ENCODE results near the gene ABHD17A. TPM values are rescaled to one million over a fixed set of nuclear protein-coding genes. Genes with fewer than 3 reads are reported as not detected.

ABHD17A gene
- total RNA-seq, 2 donors from 2014 or later, result 50.6 to 52.9 TPM

GRCh38 chr19:1917146-1917545 is 31.9 kb upstream of the ABHD17A start:
- H3K9ac ChIP-seq (ENCODE audit: extremely low read depth, low read length, poor library complexity, severe bottlenecking), result no peak overlapping the region
- no peaks in the 10 kb centered on the region for H3K27me3 Mint-ChIP-seq (ENCODE audit: insufficient read depth)
- no peaks in the 10 kb centered on the region for H3K4me1 ChIP-seq (ENCODE audit: control insufficient read depth, insufficient read depth, low read length)
- H3K36me3 Mint-ChIP-seq (ENCODE audit: low read depth), result peaks cover 46% of the 10 kb centered on the region
- TF ChIP-seq CTCF (conservative IDR thresholded peaks at IDR 0.05), result no peak
- H3K9me3 Mint-ChIP-seq, result no peaks in the 10 kb centered on the region
- no peak for DNase-seq
- no peaks in the 10 kb centered on the region for H3K9me3 ChIP-seq (ENCODE audit: control insufficient read depth, low read length)
- no peaks in the 10 kb centered on the region for H3K4me1 Mint-ChIP-seq
- 96% methylated on average over 14 to 17 of the region's 17 CpGs for WGBS, 2 experiments (ENCODE audit: insufficient coverage in 1 of 2, insufficient read length in 1 of 2)
- H3K36me3 ChIP-seq (ENCODE audit: control insufficient read depth, insufficient read depth, low read length), result peaks cover 31% of the 10 kb centered on the region
- no peak overlapping the region for H3K27ac Mint-ChIP-seq
- no peaks in the 10 kb centered on the region for H3K27me3 ChIP-seq (ENCODE audit: control insufficient read depth, insufficient read depth, low read length, poor library complexity, severe bottlenecking)
- H3K4me3 ChIP-seq (ENCODE audit: low read length), result no peak overlapping the region
- H3K4me3 Mint-ChIP-seq, result no peak overlapping the region
- no peak overlapping the region for H3K27ac ChIP-seq (ENCODE audit: low read depth, low read length)

GRCh38 chr19:1914826-1915341 is 29.6 kb upstream of the ABHD17A start:
- Mint-ChIP-seq H3K36me3 (ENCODE audit: low read depth) (peaks cover 30% of the 10 kb centered on the region), H3K27ac (no peak overlapping the region), H3K9me3 (no peaks in the 10 kb centered on the region), H3K4me1 (no peaks in the 10 kb centered on the region), H3K4me3 (no peak overlapping the region), H3K27me3 (ENCODE audit: insufficient read depth) (no peaks in the 10 kb centered on the region)
- no peak overlapping the region for H3K4me3 ChIP-seq (ENCODE audit: low read length)
- 96 to 97% methylated on average over 9 to 23 of the region's 23 CpGs for WGBS, 2 experiments (ENCODE audit: insufficient coverage in 1 of 2, insufficient read length in 1 of 2)
- no peak for TF ChIP-seq CTCF (conservative IDR thresholded peaks at IDR 0.05)
- no peaks in the 10 kb centered on the region for H3K27me3 ChIP-seq (ENCODE audit: control insufficient read depth, insufficient read depth, low read length, poor library complexity, severe bottlenecking)
- no peak overlapping the region for H3K9ac ChIP-seq (ENCODE audit: extremely low read depth, low read length, poor library complexity, severe bottlenecking)
- no peaks in the 10 kb centered on the region for H3K9me3 ChIP-seq (ENCODE audit: control insufficient read depth, low read length)
- peaks cover 17% of the 10 kb centered on the region for H3K36me3 ChIP-seq (ENCODE audit: control insufficient read depth, insufficient read depth, low read length)
- H3K4me1 ChIP-seq (ENCODE audit: control insufficient read depth, insufficient read depth, low read length), result no peaks in the 10 kb centered on the region
- no peak overlapping the region for H3K27ac ChIP-seq (ENCODE audit: low read depth, low read length)
- DNase-seq, result no peak

GRCh38 chr19:1913781-1914577 is 28.7 kb upstream of the ABHD17A start:
- no peak overlapping the region for H3K4me3 Mint-ChIP-seq
- no peak overlapping the region for H3K9ac ChIP-seq (ENCODE audit: extremely low read depth, low read length, poor library complexity, severe bottlenecking)
- no peaks in the 10 kb centered on the region for H3K27me3 Mint-ChIP-seq (ENCODE audit: insufficient read depth)

More at GRCh38 chr19:1913781-1914577, 28.7 kb upstream of the ABHD17A start:
- H3K36me3 Mint-ChIP-seq (ENCODE audit: low read depth), result peaks cover 35% of the 10 kb centered on the region
- TF ChIP-seq CTCF (conservative IDR thresholded peaks at IDR 0.05), result no peak
- Histone ChIP-seq H3K4me1 (ENCODE audit: control insufficient read depth, insufficient read depth, low read length) (no peaks in the 10 kb centered on the region), H3K9me3 (ENCODE audit: control insufficient read depth, low read length) (no peaks in the 10 kb centered on the region), H3K27ac (ENCODE audit: low read depth, low read length) (no peak overlapping the region), H3K4me3 (ENCODE audit: low read length) (no peak overlapping the region), H3K36me3 (ENCODE audit: control insufficient read depth, insufficient read depth, low read length) (peaks cover 13% of the 10 kb centered on the region), H3K27me3 (ENCODE audit: control insufficient read depth, insufficient read depth, low read length, poor library complexity, severe bottlenecking) (no peaks in the 10 kb centered on the region)
- H3K27ac Mint-ChIP-seq, result no peak overlapping the region
- no peak for DNase-seq
- H3K4me1 Mint-ChIP-seq, result no peaks in the 10 kb centered on the region
- no peaks in the 10 kb centered on the region for H3K9me3 Mint-ChIP-seq
- WGBS, 2 experiments (ENCODE audit: insufficient coverage in 1 of 2, insufficient read length in 1 of 2), result 86 to 91% methylated on average over 17 to 23 of the region's 23 CpGs

Measured in endodermal cell (in vitro differentiated cells).